ENCODE data around the gene CADPS2.

DNA sequence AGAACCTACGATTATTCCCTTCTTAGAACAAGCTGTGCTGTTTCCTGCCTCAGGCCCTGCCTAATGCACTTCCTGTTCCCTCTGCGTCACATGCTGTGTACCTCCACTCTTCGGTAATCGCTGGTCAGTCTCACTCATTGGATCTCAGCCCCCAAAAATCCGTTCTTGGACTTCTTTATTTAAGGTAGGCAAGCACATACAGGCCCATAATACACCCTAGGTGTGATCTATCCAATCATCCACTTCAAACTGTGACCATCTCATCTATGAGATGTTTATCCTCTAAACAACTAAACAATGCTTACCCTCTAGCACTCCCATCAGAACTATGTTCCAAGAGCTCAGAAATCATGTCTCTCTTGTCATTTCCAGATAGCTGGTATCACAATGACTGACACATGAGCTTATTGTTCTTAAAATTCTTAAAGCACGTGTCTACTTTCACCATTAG, 83.9 kb downstream of the CADPS2 start:
- no peak for TF ChIP-seq POLR2A (IDR thresholded peaks at IDR 0.05; ENCODE audit: low read depth)
- TF ChIP-seq EP300 (IDR thresholded peaks at IDR 0.05) = no peak
- TF ChIP-seq, protein P1, sequence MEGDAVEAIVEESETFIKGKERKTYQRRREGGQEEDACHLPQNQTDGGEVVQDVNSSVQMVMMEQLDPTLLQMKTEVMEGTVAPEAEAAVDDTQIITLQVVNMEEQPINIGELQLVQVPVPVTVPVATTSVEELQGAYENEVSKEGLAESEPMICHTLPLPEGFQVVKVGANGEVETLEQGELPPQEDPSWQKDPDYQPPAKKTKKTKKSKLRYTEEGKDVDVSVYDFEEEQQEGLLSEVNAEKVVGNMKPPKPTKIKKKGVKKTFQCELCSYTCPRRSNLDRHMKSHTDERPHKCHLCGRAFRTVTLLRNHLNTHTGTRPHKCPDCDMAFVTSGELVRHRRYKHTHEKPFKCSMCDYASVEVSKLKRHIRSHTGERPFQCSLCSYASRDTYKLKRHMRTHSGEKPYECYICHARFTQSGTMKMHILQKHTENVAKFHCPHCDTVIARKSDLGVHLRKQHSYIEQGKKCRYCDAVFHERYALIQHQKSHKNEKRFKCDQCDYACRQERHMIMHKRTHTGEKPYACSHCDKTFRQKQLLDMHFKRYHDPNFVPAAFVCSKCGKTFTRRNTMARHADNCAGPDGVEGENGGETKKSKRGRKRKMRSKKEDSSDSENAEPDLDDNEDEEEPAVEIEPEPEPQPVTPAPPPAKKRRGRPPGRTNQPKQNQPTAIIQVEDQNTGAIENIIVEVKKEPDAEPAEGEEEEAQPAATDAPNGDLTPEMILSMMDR (IDR thresholded peaks at IDR 0.05) = no peak
- peak; percentile 46 to 52 for TF ChIP-seq POLR2AphosphoS5 (IDR thresholded peaks at IDR 0.05)
